HG02884 (cell line): Measurements from ENCODE around the gene FEM1C.
"Not testable (repeated sequence)": the region's sequence is repeated elsewhere in the genome, so short reads cannot be mapped to it uniquely, and the experiment has no call there.

ENCODE experiments used
- ATAC-seq: cut with Tn5 transposase; IDR thresholded peaks from one replicate; pipeline ENCODE4 v1.9.1; 2021; ENCODE audit warnings: mild to moderate bottlenecking, moderate library complexity; ENCODE audit not compliant: unreplicated experiment

The FEM1C gene

DNA sequence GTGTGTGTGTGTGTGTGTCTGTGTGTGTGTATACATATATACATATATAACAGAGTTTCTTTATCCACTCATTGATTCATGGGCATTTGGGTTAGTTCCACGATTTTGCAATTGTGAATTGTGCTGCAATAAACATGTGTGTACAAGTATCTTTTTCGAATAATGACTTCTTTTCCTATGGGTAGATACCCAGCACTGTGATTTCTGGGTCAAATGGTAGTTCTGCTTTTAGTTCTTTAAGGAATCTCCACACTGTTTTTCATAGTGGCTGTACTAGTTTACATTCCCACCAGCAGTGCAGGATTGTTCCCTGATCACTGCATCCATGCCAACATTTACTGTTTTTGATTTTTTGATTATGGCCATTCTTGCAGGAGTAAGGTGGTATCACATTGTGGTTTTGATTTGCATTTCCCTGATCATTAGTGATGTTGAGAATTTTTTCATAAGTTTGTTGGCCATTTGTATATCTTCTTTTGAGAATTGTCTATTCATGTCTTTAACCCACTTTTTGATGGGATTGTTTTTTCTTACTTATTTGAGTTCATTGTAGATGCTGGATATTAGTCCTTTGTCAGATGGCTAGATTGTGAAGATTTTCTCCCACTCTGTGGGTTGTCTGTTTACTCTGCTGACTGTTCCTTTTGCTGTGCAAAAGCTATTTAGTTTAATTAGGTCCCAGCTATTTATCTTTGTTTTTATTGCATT is 65.3 kb downstream of the FEM1C start:
- ATAC-seq = not testable (repeated sequence)

DNA sequence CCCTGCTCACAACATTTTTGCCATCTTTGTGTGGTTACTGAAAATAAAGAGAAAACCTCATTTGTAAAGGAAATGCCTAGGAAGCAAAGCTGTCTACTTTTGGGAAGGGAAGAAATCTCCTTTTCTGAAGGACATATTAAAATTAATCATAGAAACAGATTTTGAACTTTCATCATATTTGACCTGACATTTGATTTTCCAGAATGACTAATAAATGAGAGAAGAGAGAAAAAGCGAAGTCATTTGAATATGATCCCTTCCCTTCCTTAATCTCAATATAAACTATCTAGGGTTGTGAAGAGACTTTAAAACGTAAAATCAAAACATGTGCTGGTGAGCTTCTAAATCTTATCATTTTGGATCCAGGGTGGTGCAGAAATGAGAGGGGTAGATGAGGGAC is 66.3 kb downstream of the FEM1C start:
- ATAC-seq = no peak

DNA sequence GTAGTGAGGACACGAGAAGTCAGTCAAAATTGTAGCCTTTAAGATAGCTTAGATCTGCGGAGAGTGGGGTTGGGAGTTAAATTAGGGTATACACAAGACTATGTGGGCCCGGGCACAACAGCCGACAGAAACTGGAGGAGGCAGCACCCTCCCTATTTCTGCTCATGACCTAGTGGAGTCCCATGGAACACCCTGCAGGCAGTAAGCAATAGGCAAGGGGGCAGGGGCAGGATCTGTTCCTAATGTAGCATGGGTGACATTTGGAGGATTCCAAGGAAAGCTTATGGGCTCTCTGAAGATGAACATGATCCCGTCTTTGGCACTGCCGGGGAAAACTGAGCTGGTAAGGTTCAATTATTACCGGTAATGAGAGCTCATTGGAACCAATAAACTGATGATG is 67.0 kb downstream of the FEM1C start:
- no peak for ATAC-seq

DNA sequence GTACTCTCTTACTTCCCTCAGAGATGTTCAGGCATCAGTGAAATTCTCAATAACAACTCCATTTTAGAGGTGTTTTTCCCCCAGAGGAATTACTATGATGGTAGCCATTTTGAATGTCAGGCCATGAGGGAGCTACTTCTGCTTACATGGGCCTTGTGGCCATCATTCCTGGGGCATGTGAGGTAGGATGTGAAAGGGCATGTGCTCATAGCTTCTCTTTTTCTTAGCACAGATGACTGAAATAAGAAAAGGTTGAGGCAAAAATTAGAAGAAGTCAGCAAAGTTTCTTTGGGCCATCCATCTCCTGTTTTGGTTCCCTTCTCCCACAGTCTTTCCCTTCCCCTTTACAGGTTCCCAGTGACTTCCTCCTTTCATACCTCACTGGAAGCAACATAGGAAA is 68.8 kb downstream of the FEM1C start:
- ATAC-seq = no peak

DNA sequence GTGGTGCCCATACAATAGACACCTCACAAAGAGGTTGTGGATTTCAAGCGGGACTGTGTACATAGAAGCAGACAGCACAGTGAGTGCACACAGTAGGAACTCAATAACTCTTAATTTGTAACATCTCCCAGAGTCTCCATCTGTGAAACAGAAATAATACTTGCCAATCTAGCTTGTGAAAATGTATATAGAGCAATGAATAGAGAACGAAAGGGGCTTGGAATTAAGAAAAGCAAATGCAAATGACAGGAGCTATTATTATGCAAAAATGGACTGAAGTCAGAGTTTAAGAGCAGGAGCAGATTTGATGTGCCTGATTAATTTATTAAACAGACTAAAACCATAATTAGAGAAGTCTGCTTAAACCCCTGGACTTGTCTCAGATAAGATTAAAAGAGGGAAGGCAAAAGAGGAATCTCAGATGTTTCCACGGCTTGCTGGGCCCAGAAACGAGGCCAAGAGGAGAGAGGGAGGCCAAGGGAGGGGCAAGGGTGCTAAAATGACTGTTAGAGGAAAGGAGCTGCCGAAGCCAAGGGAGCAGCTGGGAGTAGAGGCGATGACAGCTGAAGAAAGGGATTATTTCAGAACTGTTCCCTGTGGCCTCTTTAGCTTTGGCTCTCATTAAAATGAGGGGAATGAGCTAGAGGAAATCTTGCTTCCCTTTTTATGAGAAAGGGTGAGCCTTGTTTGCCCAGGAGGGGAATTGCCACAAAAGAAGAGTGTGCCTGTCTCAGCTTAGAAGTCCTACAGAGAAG is 72.1 kb downstream of the FEM1C start:
- no peak for ATAC-seq

DNA sequence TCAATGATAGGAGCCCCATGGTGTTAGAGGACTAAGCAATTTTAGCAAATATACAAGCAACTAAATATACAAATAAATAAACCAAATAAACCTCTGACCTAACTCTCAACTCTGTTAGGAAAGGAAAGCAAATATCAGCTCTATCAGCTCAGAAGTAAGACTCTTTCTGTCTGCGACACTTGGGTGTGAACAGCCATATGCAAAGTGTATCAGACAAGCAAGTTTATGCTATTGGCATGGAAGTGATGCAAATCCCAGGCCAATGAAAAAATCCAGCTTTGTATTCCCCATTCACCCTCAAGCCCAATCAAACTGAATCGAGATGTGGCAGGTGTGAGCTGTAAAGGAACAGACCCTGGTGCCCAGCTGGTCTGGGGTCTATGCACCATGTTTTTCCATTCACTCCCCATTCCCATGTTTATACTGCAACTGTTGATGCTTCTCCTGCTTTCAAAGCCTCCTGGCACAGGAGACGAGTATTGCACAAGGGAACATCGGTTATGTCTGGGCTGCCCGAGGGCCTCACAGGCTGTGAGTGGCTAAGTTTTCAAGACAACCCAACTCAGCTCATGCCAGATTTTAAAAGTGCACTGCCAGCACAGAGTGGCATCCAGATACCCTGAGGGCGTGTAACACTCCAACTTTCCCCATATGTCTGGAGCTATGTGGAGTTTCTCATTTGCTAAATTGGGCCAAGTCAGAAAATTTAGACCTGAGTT is 73.1 kb downstream of the FEM1C start:
- ATAC-seq = no peak

DNA sequence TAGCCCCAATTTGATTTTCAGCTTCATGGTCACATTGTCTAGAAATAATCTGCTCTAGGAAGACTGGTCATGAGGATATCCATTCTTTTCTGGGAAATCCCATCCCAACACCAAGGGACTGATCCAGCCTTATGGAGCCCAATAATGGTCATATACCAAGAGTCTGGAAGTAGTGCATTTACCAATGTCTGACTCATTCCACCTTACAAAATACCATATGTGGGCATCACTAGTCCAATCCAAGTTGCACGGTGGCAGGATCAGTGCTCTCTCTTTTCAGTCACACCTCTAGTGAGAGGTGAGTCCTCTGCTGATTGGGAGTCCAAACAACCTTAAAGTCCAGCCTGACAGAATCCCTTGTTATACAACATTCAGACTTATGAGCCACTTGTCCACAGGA is 73.7 kb downstream of the FEM1C start:
- no peak for ATAC-seq
